ENCODE measurements around the gene TMUB1. TPM values are rescaled to one million over a fixed set of nuclear protein-coding genes. Genes with fewer than 3 reads are reported as not detected.

The TMUB1 gene
- total RNA-seq, 2 donors from 2014 or later: 67.3 to 68.5 TPM

- H3K4me3 Mint-ChIP-seq: no peak overlapping the region
- H3K27ac Mint-ChIP-seq: no peak overlapping the region
- no peaks in the 10 kb centered on the region for H3K9me3 Mint-ChIP-seq
- DNase-seq: no peak
- no peaks in the 10 kb centered on the region for H3K4me1 Mint-ChIP-seq (ENCODE audit: low read depth)
- no peaks in the 10 kb centered on the region for H3K36me3 Mint-ChIP-seq (ENCODE audit: insufficient read depth in 2 of 2)
- H3K27me3 Mint-ChIP-seq (ENCODE audit: low read depth): no peaks in the 10 kb centered on the region
- no peak for ATAC-seq (replicated peaks in 1 of 2)
Observed at GRCh38 chr7:151104411-151105235, 21.3 kb upstream of the TMUB1 start.

- Mint-ChIP-seq H3K36me3 (ENCODE audit: insufficient read depth in 2 of 2) (no peaks in the 10 kb centered on the region), H3K27me3 (ENCODE audit: low read depth) (no peaks in the 10 kb centered on the region), H3K4me1 (ENCODE audit: low read depth) (no peaks in the 10 kb centered on the region), H3K4me3 (no peak overlapping the region), H3K9me3 (no peaks in the 10 kb centered on the region), H3K27ac (no peak overlapping the region)
- ATAC-seq (replicated peaks in 1 of 2): no peak
- DNase-seq: no peak
Observed at GRCh38 chr7:151103973-151104372, 20.7 kb upstream of the TMUB1 start.

- no peaks in the 10 kb centered on the region for H3K4me1 Mint-ChIP-seq (ENCODE audit: low read depth)
- no peaks in the 10 kb centered on the region for H3K36me3 Mint-ChIP-seq (ENCODE audit: insufficient read depth in 2 of 2)
- no peaks in the 10 kb centered on the region for H3K9me3 Mint-ChIP-seq
- ATAC-seq (replicated peaks in 1 of 2): no peak
- H3K27me3 Mint-ChIP-seq (ENCODE audit: low read depth): no peaks in the 10 kb centered on the region
- no peak for DNase-seq
- H3K27ac Mint-ChIP-seq: no peak overlapping the region
- no peak overlapping the region for H3K4me3 Mint-ChIP-seq
Observed at GRCh38 chr7:151102991-151103390, 19.7 kb upstream of the TMUB1 start.

- Mint-ChIP-seq H3K4me1 (ENCODE audit: low read depth) (no peaks in the 10 kb centered on the region), H3K9me3 (no peaks in the 10 kb centered on the region), H3K36me3 (ENCODE audit: insufficient read depth in 2 of 2) (no peaks in the 10 kb centered on the region), H3K4me3 (no peak overlapping the region), H3K27me3 (ENCODE audit: low read depth) (no peaks in the 10 kb centered on the region), H3K27ac (no peak overlapping the region)
- DNase-seq (no peak), ATAC-seq (replicated peaks in 1 of 2) (no peak)
Observed at GRCh38 chr7:151101621-151102396, 18.5 kb upstream of the TMUB1 start.

GRCh38 chr7:151100921-151101320, 17.6 kb upstream of the TMUB1 start:
- ATAC-seq (replicated peaks in 1 of 2) (no peak), DNase-seq (no peak)
- H3K27ac Mint-ChIP-seq: no peak overlapping the region
- H3K4me1 Mint-ChIP-seq (ENCODE audit: low read depth): no peaks in the 10 kb centered on the region
- H3K4me3 Mint-ChIP-seq: no peak overlapping the region
- H3K9me3 Mint-ChIP-seq: no peaks in the 10 kb centered on the region
- no peaks in the 10 kb centered on the region for H3K27me3 Mint-ChIP-seq (ENCODE audit: low read depth)
- H3K36me3 Mint-ChIP-seq (ENCODE audit: insufficient read depth in 2 of 2): no peaks in the 10 kb centered on the region

GRCh38 chr7:151099486-151100211, 16.4 kb upstream of the TMUB1 start:
- Mint-ChIP-seq H3K4me3 (no peak overlapping the region), H3K27me3 (ENCODE audit: low read depth) (no peaks in the 10 kb centered on the region), H3K36me3 (ENCODE audit: insufficient read depth in 2 of 2) (no peaks in the 10 kb centered on the region), H3K27ac (no peak overlapping the region), H3K9me3 (no peaks in the 10 kb centered on the region), H3K4me1 (ENCODE audit: low read depth) (no peaks in the 10 kb centered on the region)
- ATAC-seq (replicated peaks in 1 of 2): no peak
- DNase-seq: no peak

- no peaks in the 10 kb centered on the region for H3K27me3 Mint-ChIP-seq (ENCODE audit: low read depth)
- H3K36me3 Mint-ChIP-seq (ENCODE audit: insufficient read depth in 2 of 2): no peaks in the 10 kb centered on the region
- H3K4me3 Mint-ChIP-seq: no peak overlapping the region
- no peaks in the 10 kb centered on the region for H3K9me3 Mint-ChIP-seq
- H3K27ac Mint-ChIP-seq: no peak overlapping the region
- ATAC-seq (replicated peaks in 1 of 2): peak in 1 of 2 donors; percentile 25
- peaks cover 4% of the 10 kb centered on the region for H3K4me1 Mint-ChIP-seq (ENCODE audit: low read depth)
- no peak for DNase-seq
Observed at GRCh38 chr7:151095828-151096475, 12.7 kb upstream of the TMUB1 start.

- H3K4me3 Mint-ChIP-seq: no peak overlapping the region
- DNase-seq: no peak
- H3K27ac Mint-ChIP-seq: no peak overlapping the region
- H3K9me3 Mint-ChIP-seq: no peaks in the 10 kb centered on the region
- no peaks in the 10 kb centered on the region for H3K36me3 Mint-ChIP-seq (ENCODE audit: insufficient read depth in 2 of 2)
- ATAC-seq (replicated peaks in 1 of 2): no peak
- H3K27me3 Mint-ChIP-seq (ENCODE audit: low read depth): no peaks in the 10 kb centered on the region
- peaks cover 4% of the 10 kb centered on the region for H3K4me1 Mint-ChIP-seq (ENCODE audit: low read depth)
Observed at GRCh38 chr7:151095123-151095797, 12.0 kb upstream of the TMUB1 start.

- Mint-ChIP-seq H3K27ac (no peak overlapping the region), H3K4me3 (no peak overlapping the region), H3K27me3 (ENCODE audit: low read depth) (no peaks in the 10 kb centered on the region), H3K4me1 (ENCODE audit: low read depth) (peaks cover 4% of the 10 kb centered on the region), H3K9me3 (no peaks in the 10 kb centered on the region), H3K36me3 (ENCODE audit: insufficient read depth in 2 of 2) (no peaks in the 10 kb centered on the region)
- ATAC-seq (replicated peaks in 1 of 2) (no peak), DNase-seq (no peak)
Observed at GRCh38 chr7:151094675-151095074, 11.4 kb upstream of the TMUB1 start.

- DNase-seq (no peak), ATAC-seq (replicated peaks in 1 of 2) (no peak)
- no peak overlapping the region for H3K4me3 Mint-ChIP-seq
- no peaks in the 10 kb centered on the region for H3K9me3 Mint-ChIP-seq
- no peaks in the 10 kb centered on the region for H3K27me3 Mint-ChIP-seq (ENCODE audit: low read depth)
- no peaks in the 10 kb centered on the region for H3K36me3 Mint-ChIP-seq (ENCODE audit: insufficient read depth in 2 of 2)
- H3K4me1 Mint-ChIP-seq (ENCODE audit: low read depth): peaks cover 11% of the 10 kb centered on the region
- no peak overlapping the region for H3K27ac Mint-ChIP-seq
Observed at GRCh38 chr7:151093748-151094147, 10.5 kb upstream of the TMUB1 start.

GRCh38 chr7:151091988-151092387, 8.7 kb upstream of the TMUB1 start:
- no peaks in the 10 kb centered on the region for H3K27me3 Mint-ChIP-seq (ENCODE audit: low read depth)
- peaks cover 19% of the 10 kb centered on the region for H3K4me1 Mint-ChIP-seq (ENCODE audit: low read depth)
- no peaks in the 10 kb centered on the region for H3K36me3 Mint-ChIP-seq (ENCODE audit: insufficient read depth in 2 of 2)
- no peaks in the 10 kb centered on the region for H3K9me3 Mint-ChIP-seq
- DNase-seq (no peak), ATAC-seq (replicated peaks in 1 of 2) (no peak)
- no peak overlapping the region for H3K4me3 Mint-ChIP-seq
- no peak overlapping the region for H3K27ac Mint-ChIP-seq

GRCh38 chr7:151091431-151091830, 8.1 kb upstream of the TMUB1 start:
- DNase-seq: peak in 1 of 2 donors; percentile 40
- no peak for ATAC-seq (replicated peaks in 1 of 2)
- no peak overlapping the region for H3K27ac Mint-ChIP-seq

More at GRCh38 chr7:151091431-151091830, 8.1 kb upstream of the TMUB1 start:
- Mint-ChIP-seq H3K4me1 (ENCODE audit: low read depth) (peaks cover 19% of the 10 kb centered on the region), H3K27me3 (ENCODE audit: low read depth) (no peaks in the 10 kb centered on the region), H3K4me3 (no peak overlapping the region), H3K36me3 (ENCODE audit: insufficient read depth in 2 of 2) (peaks cover 0 to 2% of the 10 kb centered on the region in 2 donors), H3K9me3 (no peaks in the 10 kb centered on the region)

Measured in activated T-cell treated with anti-CD3 and anti-CD28 coated beads, Interleukin-2, amount 50 U/mL, for 72 hours (primary cell).